HG03103 (cell line): ENCODE data around the gene KIF5A.
"Not testable (repeated sequence)": the region's sequence is repeated elsewhere in the genome, so short reads cannot be mapped to it uniquely, and the experiment has no call there.

Source experiments
- ATAC-seq: cut with Tn5 transposase; IDR thresholded peaks from one replicate; pipeline ENCODE4 v1.9.1; 2021; ENCODE audit warnings: low read depth; ENCODE audit not compliant: unreplicated experiment

Gene KIF5A

DNA sequence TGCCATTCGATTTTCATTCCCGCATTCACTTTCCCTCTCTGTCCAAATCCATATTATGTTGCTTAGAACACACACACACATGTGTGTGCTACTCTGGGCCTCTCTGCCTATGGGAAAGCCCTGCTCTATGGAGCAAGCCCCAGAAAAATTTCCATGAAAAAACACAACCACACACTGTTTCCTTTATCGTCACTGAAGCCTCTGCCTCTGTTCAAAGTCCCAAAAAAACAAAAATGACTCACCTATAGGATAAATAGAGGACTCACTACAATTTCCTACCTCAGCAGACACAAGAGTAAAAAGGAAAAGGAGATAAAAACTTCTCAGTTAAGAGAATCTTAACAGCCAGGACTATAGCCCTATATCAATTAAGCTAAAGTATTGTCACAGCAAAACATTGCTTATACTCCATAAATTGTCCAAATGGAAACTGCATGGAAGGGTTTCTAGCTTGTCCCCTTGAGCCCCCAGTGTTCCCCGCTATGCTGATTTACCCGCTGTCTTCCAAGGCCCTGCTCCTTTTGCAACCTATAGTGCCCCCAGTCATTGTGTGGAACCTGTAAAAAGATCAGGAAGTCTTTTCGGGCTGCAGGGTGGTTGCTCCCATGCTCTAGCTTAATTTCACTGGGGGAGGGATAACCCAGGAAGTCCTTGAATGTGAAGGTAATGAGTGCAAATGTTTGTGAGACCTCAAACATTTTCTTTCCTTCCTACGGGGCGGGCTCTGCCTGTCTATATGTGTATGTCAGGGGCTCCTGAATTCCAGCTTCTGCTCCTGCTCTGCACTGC, 30.0 kb downstream of the KIF5A start:
- no peak for ATAC-seq

DNA sequence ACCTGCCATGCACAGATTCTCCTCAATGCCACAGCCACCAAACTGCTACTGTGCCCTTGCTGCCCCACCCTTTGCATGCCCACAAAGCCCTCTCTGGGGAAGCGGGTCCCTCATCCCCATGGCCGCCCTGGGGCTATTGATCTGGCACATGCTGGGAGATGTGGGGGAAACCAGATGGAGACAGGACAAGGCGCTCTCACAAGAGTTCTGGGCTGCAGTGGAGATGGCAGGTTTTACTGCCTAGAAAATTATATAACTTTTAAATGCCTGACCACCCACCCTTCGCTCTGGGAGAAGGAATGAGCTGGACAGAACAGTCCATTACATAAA, 30.6 kb downstream of the KIF5A start:
- ATAC-seq: no peak

DNA sequence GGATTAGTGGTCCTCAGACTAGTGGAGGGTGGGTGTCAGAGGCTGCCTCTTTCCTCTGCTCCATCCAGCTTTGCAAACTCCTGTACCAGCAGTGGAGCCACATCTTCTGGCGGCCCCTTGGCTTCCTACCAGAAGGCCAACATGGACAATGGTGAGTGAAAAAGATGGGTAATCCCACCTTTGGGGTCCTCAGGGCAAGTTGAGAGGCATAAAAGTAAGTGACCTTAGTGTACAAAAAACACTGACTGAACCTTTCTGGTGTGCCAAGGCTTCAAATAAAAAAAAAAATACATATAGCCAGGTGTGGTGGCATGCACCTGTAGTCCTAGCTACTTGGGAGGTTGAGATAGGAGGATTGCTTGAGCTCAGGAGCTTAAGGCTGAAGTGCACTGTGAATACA, 32.0 kb downstream of the KIF5A start:
- ATAC-seq: no peak

DNA sequence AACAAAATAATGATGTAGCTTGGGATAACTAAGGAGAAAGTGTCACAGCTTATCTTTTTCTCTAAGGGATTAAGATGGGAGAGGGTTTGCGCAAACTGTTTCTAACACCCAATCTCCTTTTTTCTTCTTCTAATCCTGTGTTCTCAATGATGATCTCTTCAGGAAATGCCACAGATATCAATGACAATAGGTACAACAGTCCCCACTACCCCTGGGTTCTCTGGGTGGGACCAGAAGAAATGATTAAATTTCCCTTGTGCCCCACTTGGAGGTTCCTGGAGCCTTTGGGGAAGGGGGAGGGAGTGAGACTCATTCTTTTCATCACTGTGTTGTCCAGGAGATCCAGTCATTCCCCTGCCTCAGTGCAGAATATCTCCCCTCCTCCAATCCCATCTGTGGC, 32.6 kb downstream of the KIF5A start:
- ATAC-seq: no peak

DNA sequence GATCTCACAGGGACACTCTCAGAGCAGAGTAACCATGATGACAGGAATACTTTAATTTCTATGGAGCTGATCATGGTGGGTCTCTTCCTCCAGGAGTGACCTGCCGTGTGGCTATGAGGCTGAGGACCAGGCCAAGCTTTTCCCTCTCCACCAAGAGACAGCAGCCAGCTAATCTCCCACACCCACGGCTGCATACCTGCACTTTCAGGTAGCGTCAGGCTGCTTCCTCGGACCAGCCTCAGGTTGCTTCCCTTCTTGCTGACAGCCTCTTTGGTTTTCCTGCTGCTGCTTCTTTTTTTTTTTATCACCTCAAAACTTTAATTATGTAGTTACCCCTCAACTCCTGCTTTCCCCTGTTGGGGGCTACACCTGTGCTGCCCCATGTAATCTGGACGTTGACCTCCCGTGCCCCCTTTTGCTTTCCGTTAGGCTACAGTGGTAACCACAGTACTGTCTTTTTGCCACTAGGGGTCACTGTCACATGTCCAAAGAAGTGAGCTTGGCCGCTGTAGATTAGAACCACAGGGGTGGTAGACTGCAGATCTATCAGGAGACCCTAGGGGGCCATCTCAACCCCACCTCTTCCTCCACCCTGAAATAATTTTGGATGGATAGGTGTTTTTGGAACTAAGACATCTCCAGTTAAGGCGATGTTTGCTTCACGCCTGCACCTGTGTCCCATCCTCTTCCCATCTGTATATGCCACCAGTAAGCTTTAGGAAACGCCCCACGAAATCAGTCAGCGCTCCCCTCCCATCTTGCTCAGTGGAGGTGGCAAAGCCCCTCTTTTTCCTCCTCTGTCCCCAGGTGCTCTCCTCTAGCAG, 33.4 kb downstream of the KIF5A start:
- peak; percentile 93 for ATAC-seq

DNA sequence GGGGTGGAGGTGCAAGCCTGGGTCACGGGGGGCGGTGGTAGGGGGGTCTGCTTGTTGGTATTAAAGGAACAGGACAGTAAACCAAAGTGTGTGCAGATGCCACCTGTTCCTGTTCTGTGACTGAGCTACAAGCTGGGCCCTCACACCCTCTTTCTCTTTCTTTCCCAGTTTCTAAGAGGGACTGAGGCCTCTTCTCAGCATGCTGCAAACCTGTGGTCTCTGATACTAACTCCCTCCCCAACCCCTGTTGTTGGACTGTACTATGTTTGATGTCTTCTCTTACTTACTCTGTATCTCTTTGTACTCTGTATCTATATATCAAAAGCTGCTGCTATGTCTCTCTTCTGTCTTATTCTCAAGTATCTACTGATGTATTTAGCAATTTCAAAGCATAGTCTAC, 34.2 kb downstream of the KIF5A start:
- no peak for ATAC-seq

DNA sequence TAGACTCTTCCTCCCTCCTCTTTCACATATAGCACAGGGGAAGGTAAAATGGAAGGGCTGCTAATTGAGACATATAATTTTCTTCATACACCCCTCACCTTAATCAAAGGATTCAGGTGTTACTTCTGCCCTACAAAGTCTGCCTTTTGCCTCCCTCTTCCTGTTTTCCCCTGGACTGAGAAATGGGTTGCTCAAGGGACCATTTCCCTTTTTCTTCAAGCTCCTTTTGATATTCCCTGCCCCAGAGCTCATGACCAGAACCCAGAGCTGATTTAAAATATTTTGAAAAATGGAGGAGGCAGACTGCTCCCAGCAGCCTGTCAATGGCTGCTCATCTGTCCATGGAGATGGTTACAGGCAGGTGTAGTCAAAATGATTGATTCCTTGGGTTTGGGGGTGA, 34.8 kb downstream of the KIF5A start:
- no peak for ATAC-seq

DNA sequence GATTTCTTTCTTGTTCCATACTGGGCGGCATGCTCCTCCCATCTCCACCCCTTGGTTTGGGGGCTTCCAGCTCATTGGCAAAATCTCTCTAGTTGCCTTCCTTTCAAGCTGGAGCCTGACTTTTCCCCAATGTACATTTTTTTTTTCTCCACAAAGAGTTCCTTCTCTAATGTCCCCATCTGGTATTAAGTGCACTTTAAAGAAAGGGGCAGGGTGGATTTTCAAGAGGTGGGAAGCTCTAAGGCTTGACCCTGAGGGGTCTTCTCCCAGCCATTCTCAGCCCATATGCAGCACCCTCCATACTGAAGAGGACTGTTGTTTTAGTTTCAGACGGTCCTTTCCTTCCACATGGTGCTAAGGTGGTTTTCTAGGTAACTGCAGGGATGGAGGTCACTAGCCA, 35.3 kb downstream of the KIF5A start:
- no peak for ATAC-seq

DNA sequence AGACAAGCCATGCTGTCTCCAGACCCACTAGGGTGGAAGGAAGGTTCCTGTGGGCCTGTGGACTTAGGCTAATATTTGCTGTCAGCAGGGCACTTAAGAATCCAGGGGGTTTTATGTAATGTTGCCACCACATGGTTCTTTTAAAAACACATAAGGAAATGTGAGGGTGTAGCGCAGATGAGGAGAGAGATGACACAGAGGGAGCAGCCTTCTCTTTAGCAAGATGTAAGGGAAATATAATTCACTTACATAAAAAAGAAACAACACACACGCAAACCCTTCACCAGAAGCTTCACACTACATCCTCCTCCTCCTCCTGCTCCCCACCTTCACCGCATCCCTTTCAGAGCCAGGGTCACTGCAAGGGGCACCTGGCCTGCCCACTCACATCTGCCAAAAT, 36.3 kb downstream of the KIF5A start:
- ATAC-seq: no peak

DNA sequence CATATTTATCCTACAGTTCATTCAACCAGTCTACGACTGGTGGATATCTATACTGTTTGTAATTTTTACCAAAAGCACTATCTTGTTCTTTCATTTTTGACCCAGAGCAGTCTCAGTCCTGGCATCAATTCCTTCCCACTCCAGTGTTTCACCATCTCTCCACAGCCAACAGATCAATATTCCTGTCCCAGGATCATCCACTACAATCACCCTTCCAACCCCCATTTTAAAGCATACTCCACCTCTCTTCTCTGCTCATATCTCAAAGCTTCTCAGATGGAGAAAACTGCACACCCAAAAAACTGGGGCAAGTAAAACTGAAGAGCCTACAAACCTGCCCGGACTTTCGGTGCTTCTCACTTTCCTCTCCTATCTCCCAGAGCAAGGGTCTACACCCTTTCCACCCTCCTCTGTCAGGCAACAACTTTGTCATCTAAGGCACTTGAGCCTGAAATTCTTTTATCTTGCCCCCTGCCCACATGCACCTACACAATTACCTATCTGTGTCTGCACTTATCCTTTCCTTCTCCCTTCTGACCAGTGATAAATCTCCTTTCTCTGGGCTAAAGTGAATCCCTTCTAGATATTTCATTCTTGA, 37.1 kb downstream of the KIF5A start:
- no peak for ATAC-seq

DNA sequence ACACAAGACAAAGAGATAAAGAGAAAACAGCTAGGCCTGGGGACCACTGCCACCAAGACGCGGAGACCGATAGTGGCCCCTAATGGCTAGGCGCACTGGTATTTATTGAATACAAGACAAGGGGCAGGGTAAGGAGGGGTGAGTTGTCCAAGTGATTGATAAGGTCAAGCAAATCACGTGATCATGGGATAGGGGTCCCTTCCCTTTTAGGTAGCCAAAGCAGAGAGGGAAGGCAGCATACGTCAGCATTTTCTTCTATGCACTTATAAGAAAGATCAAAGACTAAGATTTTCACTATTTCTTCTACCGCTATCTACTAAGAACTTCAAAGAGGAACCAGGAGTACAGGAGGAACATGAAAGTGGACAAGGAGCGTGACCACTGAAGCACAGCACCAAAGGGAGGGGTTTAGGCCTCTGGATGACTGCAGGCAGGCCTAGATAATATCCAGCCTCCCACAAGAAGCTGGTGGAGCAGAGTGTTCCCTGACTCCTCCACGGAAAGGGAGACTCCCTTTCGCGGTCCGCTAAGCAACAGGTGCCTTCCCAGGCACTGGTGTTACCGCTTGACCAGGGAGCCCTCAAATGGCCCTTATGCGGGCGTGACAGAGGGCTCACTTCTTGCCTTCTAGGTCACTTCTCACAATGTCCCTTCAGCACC, 39.2 kb downstream of the KIF5A start:
- ATAC-seq: not testable (repeated sequence)

DNA sequence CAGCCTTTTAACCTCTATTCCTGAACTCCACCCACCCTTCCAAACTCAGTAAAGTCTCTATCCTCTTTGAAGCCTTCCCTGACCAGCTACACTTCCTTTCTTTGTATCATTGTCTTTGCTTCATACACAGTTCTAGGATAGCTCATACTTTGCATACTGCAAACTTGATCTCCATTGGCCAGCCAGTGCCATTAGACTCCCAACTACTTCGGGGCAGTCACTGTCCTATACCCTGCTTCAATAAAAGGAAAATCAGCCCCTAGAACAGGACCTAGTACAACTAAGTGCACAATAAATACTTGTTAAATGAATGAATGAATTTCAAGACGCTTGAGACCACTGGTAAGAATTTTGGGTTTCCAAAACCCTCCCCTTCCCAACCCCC, 40.6 kb downstream of the KIF5A start:
- ATAC-seq: no peak

DNA sequence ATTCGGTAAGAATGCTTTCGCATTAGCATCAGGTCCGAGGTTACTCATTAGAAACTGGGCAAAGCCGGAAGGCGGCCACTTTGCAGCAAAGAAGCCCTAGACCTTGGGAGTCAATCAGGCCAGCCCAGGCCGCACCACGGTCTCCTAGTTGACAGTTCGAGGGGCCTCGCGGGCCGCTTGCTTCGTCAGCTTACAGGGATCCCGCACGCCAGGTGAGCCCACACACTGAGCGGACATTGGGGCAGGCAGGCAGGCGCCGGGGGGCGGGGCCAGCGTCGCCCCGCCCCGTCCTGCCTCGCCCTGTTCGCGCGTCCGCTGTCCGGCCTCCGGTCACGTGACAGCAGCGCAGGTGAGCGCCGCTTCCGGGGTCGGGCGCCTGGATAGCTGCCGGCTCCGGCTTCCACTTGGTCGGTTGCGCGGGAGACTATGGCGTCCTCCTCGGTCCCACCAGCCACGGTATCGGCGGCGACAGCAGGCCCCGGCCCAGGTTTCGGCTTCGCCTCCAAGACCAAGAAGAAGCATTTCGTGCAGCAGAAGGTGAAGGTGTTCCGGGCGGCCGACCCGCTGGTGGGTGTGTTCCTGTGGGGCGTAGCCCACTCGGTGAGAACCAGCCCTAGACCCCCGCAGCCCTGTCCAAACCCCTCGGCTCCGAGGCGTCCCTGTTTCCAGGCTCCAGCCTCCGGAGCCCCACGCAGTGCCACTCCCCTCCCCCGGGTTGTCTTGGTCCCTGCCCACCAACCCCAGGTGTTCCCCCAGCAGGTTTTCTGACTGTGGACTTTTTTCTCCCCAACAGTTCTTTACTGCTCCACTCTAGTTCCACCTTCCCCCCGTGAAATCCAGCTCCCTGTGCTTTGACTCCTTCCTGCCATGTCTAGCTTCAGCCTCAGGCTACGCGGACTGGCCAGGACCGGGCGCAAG, 41.3 kb downstream of the KIF5A start, which contains the start of gene PIP4K2C:
PIP4K2C (plus strand) TSS at position 329 of the 918 bp plus-strand sequence; CDS start at position 427, 98 bp downstream.
- peak; percentile 97 for ATAC-seq

DNA sequence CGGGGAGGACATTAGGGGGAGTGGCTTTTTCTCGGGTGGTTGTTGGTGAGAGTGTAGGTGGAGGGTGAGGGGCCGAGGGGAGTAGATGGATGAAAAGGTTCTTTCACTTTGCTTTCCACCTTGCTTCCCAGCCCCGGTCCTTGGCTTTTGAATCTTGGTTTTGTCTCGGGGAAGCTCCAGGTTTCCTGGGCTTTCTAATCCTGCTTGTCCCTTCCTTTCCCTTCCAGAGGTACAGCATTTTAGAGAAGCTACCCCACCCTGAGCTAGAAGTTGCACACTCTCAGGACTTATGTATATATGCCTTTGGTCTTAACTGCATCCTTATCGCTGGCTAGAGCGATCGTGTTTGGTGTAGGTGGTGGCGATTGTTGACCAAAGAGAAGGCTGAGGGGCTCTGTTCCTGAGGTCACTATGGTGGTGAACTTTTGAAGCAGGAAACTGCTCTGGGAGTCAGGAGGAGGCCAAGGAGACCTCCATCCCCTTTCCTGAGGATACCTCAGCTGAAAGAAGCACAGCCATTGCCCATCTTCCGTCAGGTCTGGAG, 42.0 kb downstream of the KIF5A start:
- no peak for ATAC-seq

DNA sequence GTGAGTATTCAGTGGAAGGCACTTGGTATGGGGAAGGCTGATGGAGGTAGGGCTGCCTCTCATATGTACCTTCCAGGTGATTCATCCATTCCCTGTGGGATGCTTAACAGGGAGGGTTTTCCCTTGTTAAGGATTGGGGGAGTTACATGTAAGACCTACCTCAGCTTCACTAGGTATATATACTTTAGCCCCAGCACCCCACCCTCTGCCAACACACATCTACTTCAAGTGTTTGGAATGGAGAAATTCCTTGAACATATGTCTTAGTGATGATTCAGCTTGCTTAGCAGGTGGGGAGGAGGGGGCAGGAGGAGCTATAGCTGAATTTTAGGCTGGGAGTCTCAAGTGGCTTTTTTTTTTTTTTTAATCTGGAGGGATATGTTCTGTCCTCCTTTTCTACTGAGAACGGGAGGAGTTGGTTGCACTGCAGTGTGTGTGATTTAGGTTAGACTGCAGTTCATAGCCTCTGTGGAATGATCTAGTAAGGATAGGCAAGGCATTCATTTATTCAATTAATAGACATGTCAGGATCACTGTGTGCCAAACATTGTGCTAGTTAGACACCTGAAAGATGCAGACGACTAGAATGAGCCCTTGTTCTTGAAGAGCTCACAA, 42.8 kb downstream of the KIF5A start:
- ATAC-seq: no peak

DNA sequence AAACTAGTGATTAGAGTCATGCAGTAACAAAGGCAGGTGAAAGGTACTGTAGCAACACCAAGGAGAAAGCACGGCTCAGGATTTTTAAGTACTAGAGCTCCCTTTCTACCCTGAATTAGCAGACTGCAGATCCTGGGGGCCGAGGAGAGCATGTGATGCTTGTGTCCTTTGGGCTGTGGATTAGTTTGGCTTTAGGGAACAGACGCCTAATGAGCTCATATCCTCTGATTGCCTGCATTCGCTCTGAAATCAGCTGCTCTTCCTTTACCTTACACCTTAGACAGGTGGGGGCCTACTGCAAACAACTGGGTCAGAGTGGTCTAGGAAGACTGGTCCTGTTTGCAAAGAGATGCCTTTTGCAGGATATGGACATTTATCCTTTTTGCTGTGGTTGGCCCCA, 43.3 kb downstream of the KIF5A start:
- no peak for ATAC-seq

DNA sequence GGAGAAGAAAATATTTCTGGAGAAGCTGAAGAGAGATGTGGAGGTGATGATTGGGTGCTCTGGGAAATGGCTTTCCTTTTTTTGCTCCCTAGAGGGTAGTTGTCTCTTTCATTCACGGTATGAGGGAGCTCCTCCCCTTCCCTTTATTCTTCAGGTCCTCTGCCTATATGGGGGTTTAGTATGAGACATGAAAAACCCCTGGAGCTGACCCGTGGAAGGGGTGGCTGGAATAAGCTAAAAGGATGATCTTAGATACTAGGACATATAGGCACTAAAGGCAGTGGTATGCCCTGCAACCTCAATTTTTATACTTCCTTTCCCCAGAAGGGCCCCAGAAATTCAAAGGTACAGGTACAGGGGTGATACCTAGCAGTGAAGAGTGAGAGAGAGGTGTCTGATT, 50.6 kb downstream of the KIF5A start:
- no peak for ATAC-seq

DNA sequence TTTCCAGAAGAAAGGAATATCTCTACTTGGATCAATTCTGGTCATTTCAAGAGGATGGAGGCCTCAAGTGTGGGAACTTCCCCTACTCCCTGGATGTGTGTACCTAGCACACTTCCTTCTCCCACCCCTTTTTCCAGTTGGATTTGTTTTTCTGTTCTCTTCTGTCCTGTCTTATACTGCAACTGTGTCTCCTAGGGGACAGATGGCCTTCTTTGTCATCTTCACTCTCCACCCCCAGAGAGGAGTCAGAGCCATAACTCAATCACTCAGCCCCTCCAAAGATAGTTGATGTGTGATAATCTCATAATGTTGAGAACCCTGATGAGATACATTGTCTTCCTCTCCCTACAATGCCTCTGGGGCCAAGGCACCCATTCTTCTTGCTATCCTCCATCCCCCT, 52.7 kb downstream of the KIF5A start:
- ATAC-seq: no peak

DNA sequence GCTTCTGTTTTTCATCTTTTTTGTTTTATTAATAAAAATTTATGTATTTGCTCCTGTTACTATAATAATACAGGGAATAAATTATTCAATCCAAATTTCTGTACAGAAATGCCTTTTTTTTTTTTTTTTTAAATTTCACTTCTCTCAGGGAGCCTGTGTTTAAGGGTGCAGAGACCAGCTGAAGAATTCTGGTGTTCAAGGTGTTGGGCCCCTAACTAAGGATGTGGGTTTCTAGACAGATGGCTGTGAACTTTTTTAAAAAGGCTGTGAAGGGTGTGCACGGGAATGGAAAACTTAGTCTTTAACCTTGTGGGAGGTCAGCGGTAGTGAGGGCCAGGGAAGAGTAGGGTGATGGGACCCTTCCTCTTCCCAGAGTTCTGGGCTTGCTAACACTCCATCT, 53.5 kb downstream of the KIF5A start:
- no peak for ATAC-seq
